ENCODE data around the gene CBLIF. TPM values are rescaled to one million over a fixed set of nuclear protein-coding genes. Genes with fewer than 3 reads are reported as not detected.

Gene CBLIF
- total RNA-seq, 1 donor from 2014 or later = not detected

DNA sequence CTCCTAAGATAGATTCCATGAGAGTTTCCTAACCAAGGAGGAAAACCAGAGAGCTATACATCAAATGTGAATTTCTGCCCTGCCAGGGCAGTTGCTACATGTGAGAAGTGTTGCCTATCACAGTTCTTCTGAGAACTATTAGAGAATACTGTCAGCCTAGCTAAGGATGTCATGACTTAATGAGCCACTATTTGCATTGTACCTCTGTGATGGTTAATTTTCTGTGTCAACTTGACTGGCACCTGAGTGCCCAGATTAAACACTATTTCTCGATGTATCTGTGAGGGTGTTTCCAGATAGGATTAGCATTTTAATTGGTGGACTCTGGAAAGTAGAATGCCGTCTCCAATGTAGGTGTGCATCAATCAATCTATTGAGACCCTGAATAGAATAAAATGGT is 22.6 kb upstream of the CBLIF start:
- H3K27me3 ChIP-seq = no peaks in the 10 kb centered on the region
- no peaks in the 10 kb centered on the region for H3K9me3 ChIP-seq
- H3K36me3 ChIP-seq = no peaks in the 10 kb centered on the region
- intact Hi-C loops (cut with DNase I) = no loop called here
- TF ChIP-seq, protein P1, sequence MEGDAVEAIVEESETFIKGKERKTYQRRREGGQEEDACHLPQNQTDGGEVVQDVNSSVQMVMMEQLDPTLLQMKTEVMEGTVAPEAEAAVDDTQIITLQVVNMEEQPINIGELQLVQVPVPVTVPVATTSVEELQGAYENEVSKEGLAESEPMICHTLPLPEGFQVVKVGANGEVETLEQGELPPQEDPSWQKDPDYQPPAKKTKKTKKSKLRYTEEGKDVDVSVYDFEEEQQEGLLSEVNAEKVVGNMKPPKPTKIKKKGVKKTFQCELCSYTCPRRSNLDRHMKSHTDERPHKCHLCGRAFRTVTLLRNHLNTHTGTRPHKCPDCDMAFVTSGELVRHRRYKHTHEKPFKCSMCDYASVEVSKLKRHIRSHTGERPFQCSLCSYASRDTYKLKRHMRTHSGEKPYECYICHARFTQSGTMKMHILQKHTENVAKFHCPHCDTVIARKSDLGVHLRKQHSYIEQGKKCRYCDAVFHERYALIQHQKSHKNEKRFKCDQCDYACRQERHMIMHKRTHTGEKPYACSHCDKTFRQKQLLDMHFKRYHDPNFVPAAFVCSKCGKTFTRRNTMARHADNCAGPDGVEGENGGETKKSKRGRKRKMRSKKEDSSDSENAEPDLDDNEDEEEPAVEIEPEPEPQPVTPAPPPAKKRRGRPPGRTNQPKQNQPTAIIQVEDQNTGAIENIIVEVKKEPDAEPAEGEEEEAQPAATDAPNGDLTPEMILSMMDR (IDR thresholded peaks at IDR 0.05) = no peak
- TF ChIP-seq POLR2A (IDR thresholded peaks at IDR 0.05) (no peak), POLR2AphosphoS5 (IDR thresholded peaks at IDR 0.05; ENCODE audit: insufficient read depth in 1 of 2, low read depth in 1 of 2) (no peak)
- H3K4me3 ChIP-seq = no peak overlapping the region
- DNase-seq (ENCODE audit: extremely low spot score in 2 of 2) = no peak
- H3K27ac ChIP-seq = no peak overlapping the region
- no peaks in the 10 kb centered on the region for H3K4me1 ChIP-seq

DNA sequence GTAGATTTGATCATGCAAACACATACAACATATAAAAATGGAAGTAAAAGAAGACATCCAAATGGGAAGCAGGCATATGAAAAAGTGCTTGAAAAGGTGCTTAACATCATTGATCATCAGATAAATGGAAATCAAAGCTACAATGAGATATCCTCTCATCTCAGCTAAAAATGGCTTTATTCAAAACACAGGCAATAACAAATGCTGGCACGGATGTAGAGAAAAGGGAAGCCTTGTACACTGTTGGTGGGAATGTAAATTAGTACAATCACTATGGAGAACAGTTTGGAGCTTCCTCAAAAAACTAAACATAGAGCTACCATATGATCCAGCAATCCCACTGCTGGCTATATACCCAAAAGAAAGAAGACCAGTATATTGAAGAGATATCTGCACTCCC is 21.5 kb upstream of the CBLIF start:
- Histone ChIP-seq H3K4me3 (no peak overlapping the region), H3K27ac (no peak overlapping the region)
- intact Hi-C loops (cut with DNase I) = no loop called here

DNA sequence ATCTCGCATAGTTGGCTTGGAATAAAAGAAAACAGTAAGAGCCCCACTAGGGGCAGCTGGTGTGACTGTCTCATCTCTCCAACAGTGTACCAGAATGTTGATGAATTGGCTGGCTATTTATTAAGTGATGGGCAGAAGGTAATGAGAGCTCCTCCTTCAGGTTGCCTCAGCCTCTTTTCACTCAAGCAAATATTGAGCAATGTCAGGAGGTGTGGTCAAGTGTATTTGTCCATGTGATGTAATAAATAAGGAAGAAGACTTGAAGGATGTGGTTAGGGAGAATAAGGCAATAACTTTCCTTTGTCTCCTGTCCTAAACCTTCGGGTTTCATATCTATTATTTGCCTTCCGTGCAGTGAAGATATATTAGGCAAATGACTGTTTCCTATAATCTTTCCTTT is 21.1 kb upstream of the CBLIF start, which contains the start of gene TCN1:
Gene TCN1 (minus strand): TSS at position 91 of the 400 bp plus-strand sequence. CDS start 17 bp downstream, at position 74.
- no peak for DNase-seq (ENCODE audit: extremely low spot score in 2 of 2)
- H3K27ac ChIP-seq = no peak within 1 kb of the TSS
- intact Hi-C loops (cut with DNase I) = no loop called here
- H3K4me1 ChIP-seq = no peaks in the 10 kb centered on the region
- TF ChIP-seq POLR2A (IDR thresholded peaks at IDR 0.05) (no peak), POLR2AphosphoS5 (IDR thresholded peaks at IDR 0.05; ENCODE audit: insufficient read depth in 1 of 2, low read depth in 1 of 2) (no peak)
- TF ChIP-seq, protein P1 (IDR thresholded peaks at IDR 0.05) = no peak
- H3K27me3 ChIP-seq = no peaks in the 10 kb centered on the region
- H3K36me3 ChIP-seq = no peaks in the 10 kb centered on the region
- no peak within 1 kb of the TSS for H3K4me3 ChIP-seq
- no peaks in the 10 kb centered on the region for H3K9me3 ChIP-seq

More for the DNA sequence above, 21.5 kb upstream of the CBLIF start:
- H3K27me3 ChIP-seq = no peaks in the 10 kb centered on the region
- no peaks in the 10 kb centered on the region for H3K4me1 ChIP-seq
- TF ChIP-seq POLR2AphosphoS5 (IDR thresholded peaks at IDR 0.05; ENCODE audit: insufficient read depth in 1 of 2, low read depth in 1 of 2) (no peak), POLR2A (IDR thresholded peaks at IDR 0.05) (no peak)
- TF ChIP-seq, protein P1 (IDR thresholded peaks at IDR 0.05) = no peak
- H3K36me3 ChIP-seq = no peaks in the 10 kb centered on the region
- no peaks in the 10 kb centered on the region for H3K9me3 ChIP-seq
- no peak for DNase-seq (ENCODE audit: extremely low spot score in 2 of 2)

DNA sequence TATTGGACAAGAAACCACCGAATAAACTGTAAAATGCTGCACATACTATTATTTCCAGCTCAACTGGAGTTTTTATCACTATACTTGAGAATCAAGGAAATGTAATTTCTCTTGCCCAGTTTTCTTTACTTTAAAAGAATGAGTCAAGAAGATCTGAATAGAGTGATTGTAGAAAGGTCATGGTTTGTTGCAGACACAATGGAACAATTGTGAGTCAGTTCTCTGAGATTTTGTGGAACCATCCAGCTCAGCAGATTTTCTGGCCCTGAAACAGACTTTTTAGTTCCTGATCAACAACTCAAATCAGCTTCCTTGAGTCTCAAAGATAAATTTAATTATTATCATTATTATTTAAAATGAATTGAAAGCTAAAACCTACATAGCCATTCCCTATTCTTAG is 19.7 kb upstream of the CBLIF start:
- Histone ChIP-seq H3K27me3 (no peaks in the 10 kb centered on the region), H3K4me1 (no peaks in the 10 kb centered on the region), H3K4me3 (no peak overlapping the region), H3K9me3 (no peaks in the 10 kb centered on the region), H3K36me3 (no peaks in the 10 kb centered on the region), H3K27ac (no peak overlapping the region)
- no peak for DNase-seq (ENCODE audit: extremely low spot score in 2 of 2)
- intact Hi-C loops (cut with DNase I) = no loop called here
- TF ChIP-seq POLR2AphosphoS5 (IDR thresholded peaks at IDR 0.05; ENCODE audit: insufficient read depth in 1 of 2, low read depth in 1 of 2) = no peak

DNA sequence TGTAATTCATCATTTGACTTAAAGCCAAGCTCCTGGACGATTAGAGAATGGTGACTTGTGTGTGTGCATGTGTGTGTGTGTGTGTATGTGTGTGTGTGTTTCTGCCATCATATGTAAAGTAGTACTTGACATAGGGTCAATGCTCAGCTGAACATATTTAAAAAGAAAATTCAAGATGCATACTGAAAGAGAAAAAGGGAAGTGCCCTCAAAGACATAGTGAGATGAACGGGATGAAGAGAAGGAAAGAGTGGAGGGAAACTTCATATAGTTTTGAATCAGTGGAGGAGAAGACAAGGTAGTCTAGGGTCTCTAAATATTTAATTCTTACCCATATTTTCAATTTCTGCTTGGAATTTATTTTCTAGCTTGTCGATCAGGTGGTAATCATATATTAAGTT is 17.0 kb upstream of the CBLIF start:
- no peak for DNase-seq (ENCODE audit: extremely low spot score in 2 of 2)
- no peaks in the 10 kb centered on the region for H3K27me3 ChIP-seq
- no peaks in the 10 kb centered on the region for H3K36me3 ChIP-seq
- intact Hi-C loops (cut with DNase I) = no loop called here
- no peak overlapping the region for H3K27ac ChIP-seq
- no peak overlapping the region for H3K4me3 ChIP-seq
- H3K4me1 ChIP-seq = no peaks in the 10 kb centered on the region
- no peak for TF ChIP-seq POLR2AphosphoS5 (IDR thresholded peaks at IDR 0.05; ENCODE audit: insufficient read depth in 1 of 2, low read depth in 1 of 2)
- H3K9me3 ChIP-seq = no peaks in the 10 kb centered on the region

DNA sequence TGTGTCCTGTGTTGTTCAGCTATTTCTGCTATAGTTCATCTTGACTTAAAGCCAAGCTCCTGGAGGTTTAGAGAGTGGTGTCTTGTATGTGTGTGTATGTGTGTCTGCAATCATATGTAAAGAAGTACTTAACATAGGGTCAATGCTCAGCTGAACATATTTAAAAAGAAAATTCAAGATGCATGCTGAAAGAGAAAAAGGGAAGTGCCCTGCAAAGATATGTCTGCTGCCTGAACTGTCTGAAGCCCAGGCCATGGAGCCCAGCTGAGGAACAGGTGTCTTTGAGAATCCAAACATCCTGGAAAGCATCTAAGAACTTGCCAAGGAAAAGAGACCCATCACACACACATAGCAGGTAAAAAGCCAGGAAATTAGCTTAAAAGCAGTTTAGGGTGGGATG is 14.4 kb upstream of the CBLIF start:
- TF ChIP-seq POLR2AphosphoS5 (IDR thresholded peaks at IDR 0.05; ENCODE audit: insufficient read depth in 1 of 2, low read depth in 1 of 2) = no peak
- TF ChIP-seq, protein P1 (IDR thresholded peaks at IDR 0.05) = no peak
- no peak for TF ChIP-seq POLR2A (IDR thresholded peaks at IDR 0.05)
- intact Hi-C loops (cut with DNase I) = no loop called here
- H3K36me3 ChIP-seq = no peaks in the 10 kb centered on the region

More for the DNA sequence above, 14.4 kb upstream of the CBLIF start:
- Histone ChIP-seq H3K27me3 (no peaks in the 10 kb centered on the region), H3K4me1 (no peaks in the 10 kb centered on the region), H3K9me3 (no peaks in the 10 kb centered on the region), H3K27ac (no peak overlapping the region), H3K4me3 (no peak overlapping the region)
- DNase-seq (ENCODE audit: extremely low spot score in 2 of 2) = no peak
